Measurements from ENCODE around the gene NUP205. TPM values are rescaled to one million over a fixed set of nuclear protein-coding genes. Genes with fewer than 3 reads are reported as not detected.
"Not testable (repeated sequence)": the region's sequence is repeated elsewhere in the genome, so short reads cannot be mapped to it uniquely, and the experiment has no call there.

Gene NUP205
- total RNA-seq, 1 donor from 2014 or later, result 148 TPM

GRCh38 chr7:135620980-135621850 lies 63.5 kb downstream of the NUP205 start:
- Mint-ChIP-seq H3K27me3 (ENCODE audit: low read depth) (no peaks in the 10 kb centered on the region), H3K27ac (ENCODE audit: unreplicated experiment) (no peak overlapping the region), H3K9me3 (no peaks in the 10 kb centered on the region), H3K4me1 (peaks cover 5% of the 10 kb centered on the region), H3K4me3 (no peak overlapping the region), H3K36me3 (ENCODE audit: low read depth) (peaks cover 14% of the 10 kb centered on the region)
- peak; percentile 94 for TF ChIP-seq CTCF (conservative IDR thresholded peaks at IDR 0.05)
- peak; percentile 16 for DNase-seq (ENCODE audit: low read depth, low spot score)

GRCh38 chr7:135634191-135634878 lies 76.6 kb downstream of the NUP205 start:
- no peak for DNase-seq (ENCODE audit: low read depth, low spot score)
- Mint-ChIP-seq H3K4me3 (no peak overlapping the region), H3K4me1 (no peaks in the 10 kb centered on the region), H3K27ac (ENCODE audit: unreplicated experiment) (no peak overlapping the region), H3K27me3 (ENCODE audit: low read depth) (no peaks in the 10 kb centered on the region), H3K36me3 (ENCODE audit: low read depth) (peaks cover 24% of the 10 kb centered on the region), H3K9me3 (no peaks in the 10 kb centered on the region)
- no peak for TF ChIP-seq CTCF (conservative IDR thresholded peaks at IDR 0.05)

- peaks cover 26% of the 10 kb centered on the region for H3K36me3 Mint-ChIP-seq (ENCODE audit: low read depth)
- not testable (repeated sequence) for DNase-seq (ENCODE audit: low read depth, low spot score); H3K27ac Mint-ChIP-seq (ENCODE audit: unreplicated experiment); H3K9me3 Mint-ChIP-seq; H3K27me3 Mint-ChIP-seq (ENCODE audit: low read depth); H3K4me1 Mint-ChIP-seq; H3K4me3 Mint-ChIP-seq
Observed at GRCh38 chr7:135639690-135640089, 82.0 kb downstream of the NUP205 start.

- Mint-ChIP-seq H3K4me1 (no peaks in the 10 kb centered on the region), H3K27ac (ENCODE audit: unreplicated experiment) (no peak overlapping the region), H3K27me3 (ENCODE audit: low read depth) (no peaks in the 10 kb centered on the region), H3K9me3 (no peaks in the 10 kb centered on the region), H3K36me3 (ENCODE audit: low read depth) (peaks cover 15% of the 10 kb centered on the region), H3K4me3 (no peak overlapping the region)
- TF ChIP-seq CTCF (conservative IDR thresholded peaks at IDR 0.05), result no peak
- no peak for DNase-seq (ENCODE audit: low read depth, low spot score)
Observed at GRCh38 chr7:135644154-135644553, 86.4 kb downstream of the NUP205 start.

GRCh38 chr7:135644729-135645128 lies 87.0 kb downstream of the NUP205 start:
- DNase-seq (ENCODE audit: low read depth, low spot score), result no peak
- H3K36me3 Mint-ChIP-seq (ENCODE audit: low read depth), result peaks cover 14% of the 10 kb centered on the region
- H3K27me3 Mint-ChIP-seq (ENCODE audit: low read depth), result no peaks in the 10 kb centered on the region
- no peaks in the 10 kb centered on the region for H3K4me1 Mint-ChIP-seq
- H3K9me3 Mint-ChIP-seq, result no peaks in the 10 kb centered on the region
- no peak for TF ChIP-seq CTCF (conservative IDR thresholded peaks at IDR 0.05)
- no peak overlapping the region for H3K27ac Mint-ChIP-seq (ENCODE audit: unreplicated experiment)
- no peak overlapping the region for H3K4me3 Mint-ChIP-seq
